GM19438 (cell line): Measurements from ENCODE around the gene EME2.
"Not testable (repeated sequence)": the region's sequence is repeated elsewhere in the genome, so short reads cannot be mapped to it uniquely, and the experiment has no call there.

ENCODE experiments used
- ATAC-seq: cut with Tn5 transposase; IDR thresholded peaks from one replicate; pipeline ENCODE4 v1.9.1; 2021; ENCODE audit warnings: low read depth; ENCODE audit not compliant: unreplicated experiment

Gene EME2

DNA sequence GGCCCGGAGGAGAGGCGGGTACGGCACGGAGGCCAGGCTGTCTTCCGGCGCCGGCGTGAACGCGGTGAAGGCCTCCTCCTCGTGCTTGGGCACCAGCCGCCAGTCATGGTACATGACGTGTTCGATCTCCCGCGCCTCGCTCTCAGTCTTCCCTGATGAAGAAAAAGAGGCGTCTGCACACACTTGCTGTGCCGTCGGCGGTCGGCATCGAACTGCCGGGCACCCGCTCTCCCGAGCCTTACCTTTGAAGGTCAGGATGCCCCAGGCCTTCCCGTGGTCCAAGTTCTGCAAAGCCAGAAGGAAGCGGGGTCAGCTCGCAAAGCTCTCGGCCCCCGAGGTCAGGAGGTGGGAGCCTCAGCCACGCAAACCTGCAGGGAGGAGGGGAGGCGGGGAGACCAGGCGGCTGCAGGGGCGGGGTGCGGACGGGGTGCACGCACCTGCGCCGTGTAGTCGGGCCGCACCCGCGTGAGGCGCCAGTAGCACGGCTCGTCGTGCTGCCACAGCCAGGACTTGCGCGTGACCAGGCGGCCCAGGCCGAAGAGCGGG is at the start of gene EME2:
EME2 (plus strand) TSS at position 449 of the 546 bp plus-strand sequence. CDS start 418 bp downstream, outside the sequence.
- no peak for ATAC-seq

- ATAC-seq = no peak
Measured at GRCh38 chr16:1723450-1724147, 49.0 kb upstream of the EME2 start.

GRCh38 chr16:1724491-1724890 is 48.1 kb upstream of the EME2 start:
- ATAC-seq = no peak

DNA sequence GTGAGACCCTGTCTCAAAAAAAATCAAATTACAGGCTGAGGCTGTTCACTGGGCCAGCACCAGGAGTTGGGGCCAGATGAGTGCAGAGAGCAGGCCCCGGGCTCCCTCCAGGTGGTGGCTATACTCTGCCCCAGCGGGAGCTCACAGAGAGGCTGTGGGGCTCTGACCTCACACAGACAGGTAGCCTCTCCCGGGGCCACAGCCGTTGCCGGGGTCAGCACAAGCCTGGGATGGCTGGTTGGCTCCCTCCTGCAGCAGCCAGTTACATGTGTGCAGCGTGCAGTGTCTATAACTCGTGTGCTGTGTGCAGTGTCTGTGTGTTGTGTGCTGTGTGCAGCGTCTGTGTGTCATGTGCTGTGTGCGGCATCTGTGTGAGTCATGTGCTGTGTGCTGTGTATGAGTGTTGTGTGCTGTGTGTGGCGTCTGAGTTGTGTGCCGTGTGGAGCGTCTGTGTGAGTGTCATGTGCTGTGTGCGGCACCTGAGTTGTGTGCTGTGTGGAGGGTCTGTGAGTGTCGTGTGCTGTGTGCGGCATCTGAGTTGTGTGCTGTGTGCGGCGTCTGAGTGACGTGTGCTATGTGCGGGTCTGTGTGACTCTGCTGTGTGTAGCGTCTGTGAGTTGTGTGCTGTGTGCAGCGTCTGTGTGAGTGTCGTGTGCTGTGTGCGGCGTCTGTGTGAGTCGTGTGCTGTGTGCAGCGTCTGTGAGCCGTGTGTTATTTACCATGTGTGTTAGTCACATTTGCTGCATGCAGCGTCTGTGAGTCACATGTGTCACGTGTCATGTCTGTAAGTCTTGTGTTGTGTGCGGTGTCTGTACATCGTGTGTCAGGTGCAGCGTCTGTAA is 45.7 kb upstream of the EME2 start:
- ATAC-seq = no peak

- no peak for ATAC-seq
Measured at GRCh38 chr16:1727651-1728624, 44.7 kb upstream of the EME2 start.

DNA sequence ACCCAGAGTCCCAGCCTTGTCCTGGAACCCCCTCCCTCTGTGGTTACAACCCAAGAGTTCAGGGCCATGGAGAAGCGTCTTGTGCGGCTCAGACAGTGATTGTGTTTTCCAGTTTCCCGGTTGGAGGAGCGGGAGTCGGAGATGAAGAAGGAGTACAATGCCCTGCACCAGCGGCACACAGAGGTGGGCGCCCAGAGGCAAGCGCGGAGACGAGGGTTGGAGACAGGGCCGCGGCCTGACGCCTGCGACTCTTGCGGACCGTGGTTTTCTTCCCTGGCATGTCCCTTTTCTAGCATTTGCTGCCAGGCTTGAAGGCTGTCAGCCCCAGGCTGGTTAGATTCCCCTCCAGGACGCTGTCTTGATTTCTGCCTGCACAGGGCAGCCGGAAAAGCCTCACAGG is 43.6 kb upstream of the EME2 start:
- no peak for ATAC-seq

- ATAC-seq = no peak
Measured at GRCh38 chr16:1729445-1729844, 43.2 kb upstream of the EME2 start.

DNA sequence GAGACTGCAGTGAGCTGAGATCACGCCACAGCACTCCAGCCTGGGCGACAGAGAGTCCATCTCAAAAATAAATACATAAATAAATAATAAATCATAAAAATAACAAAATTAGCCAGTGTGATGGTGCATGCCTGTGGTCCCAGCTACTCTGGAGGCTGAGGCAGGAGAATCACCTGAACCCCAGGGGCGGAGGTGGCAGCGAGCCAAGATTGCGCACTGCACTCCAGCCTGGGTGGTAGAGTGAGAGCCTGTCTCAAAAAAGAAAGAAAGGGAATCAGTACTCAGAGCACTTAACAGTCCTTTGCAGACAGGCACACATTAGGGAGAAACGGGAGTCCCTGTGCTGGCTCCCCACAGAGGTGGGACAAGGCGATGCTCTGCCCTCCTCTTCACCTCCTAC is 41.5 kb upstream of the EME2 start:
- no peak for ATAC-seq

DNA sequence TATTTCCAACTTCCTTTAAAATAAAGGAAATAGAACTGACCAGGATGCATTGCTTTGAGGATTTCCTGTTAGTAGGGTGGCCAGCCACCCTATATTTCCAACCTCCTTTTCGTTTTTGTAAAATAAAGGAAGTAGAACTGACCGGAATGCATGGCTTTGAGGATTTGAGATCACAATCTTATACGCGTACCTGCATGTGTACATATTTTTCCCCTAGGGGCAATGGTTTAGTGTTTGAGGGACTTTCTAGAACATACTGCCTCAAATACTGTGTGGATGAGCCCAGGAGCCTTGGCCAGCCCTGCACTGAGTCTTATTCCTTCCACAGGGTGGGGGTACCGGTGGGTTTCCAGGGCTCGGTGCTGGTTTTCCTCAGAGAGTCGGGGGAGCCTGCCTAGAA is 41.0 kb upstream of the EME2 start:
- ATAC-seq = no peak

- no peak for ATAC-seq
Measured at GRCh38 chr16:1732071-1732470, 40.5 kb upstream of the EME2 start.

DNA sequence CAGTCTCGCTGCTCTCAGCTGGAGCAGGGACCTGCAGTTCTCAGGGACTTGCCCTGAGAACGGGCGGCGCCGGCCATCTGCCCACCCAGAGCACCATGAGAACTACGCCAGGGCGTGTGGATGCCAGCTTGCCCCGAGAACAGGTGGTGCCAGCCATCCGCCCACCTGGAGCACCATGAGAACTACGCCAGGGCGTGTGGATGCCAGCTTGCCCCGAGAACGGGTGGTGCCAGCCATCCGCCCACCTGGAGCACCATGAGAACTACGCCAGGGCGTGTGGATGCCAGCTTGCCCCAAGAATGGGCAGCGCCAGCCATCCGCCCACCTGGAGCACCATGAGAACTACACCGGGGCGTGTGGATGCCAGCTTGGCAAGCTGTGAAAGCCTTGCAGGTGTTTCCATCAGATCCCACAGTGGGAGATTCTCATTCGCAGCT is 40.0 kb upstream of the EME2 start:
- ATAC-seq = not testable (repeated sequence)

GRCh38 chr16:1734123-1734522 is 38.5 kb upstream of the EME2 start:
- ATAC-seq = no peak

- ATAC-seq = no peak
Measured at GRCh38 chr16:1734816-1735215, 37.8 kb upstream of the EME2 start.

GRCh38 chr16:1740234-1740633 is 32.4 kb upstream of the EME2 start:
- ATAC-seq = no peak

DNA sequence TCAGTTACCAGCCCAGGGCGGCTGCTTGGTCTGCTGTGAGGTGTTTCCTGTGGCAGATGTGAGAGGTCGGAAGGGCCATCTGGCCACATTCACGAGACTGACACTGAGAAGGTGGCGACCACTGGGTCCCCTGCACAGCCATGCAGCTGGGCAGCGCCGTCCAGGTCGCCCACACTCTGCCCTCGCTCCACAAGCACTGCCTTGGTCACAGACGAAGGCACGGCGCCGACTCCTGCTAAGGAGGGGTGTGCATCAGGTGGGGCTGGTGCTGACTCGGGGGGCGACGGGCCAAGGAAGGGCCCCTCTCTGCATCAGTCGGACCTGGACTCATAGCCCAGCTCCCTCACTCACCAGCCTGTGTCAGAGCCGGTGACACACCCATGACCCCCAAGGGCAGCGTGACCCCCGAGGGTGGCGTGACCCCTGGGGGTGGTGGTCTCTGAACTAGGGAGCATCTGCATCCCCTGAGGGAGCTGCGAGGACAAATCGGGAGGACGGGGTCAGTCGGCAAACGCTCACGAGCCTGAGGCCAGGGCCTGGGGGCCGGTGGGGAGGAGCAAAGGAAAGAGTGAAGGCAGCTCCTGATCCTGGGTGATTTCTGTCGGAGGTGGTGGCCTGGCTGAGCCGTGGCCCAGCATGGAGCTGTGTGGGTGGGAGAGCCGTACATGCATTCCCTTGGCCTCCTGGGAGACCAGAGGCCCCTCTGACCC is 31.7 kb upstream of the EME2 start:
- no peak for ATAC-seq

- ATAC-seq = no peak
Measured at GRCh38 chr16:1741553-1742165, 31.0 kb upstream of the EME2 start.

- no peak for ATAC-seq
Measured at GRCh38 chr16:1743376-1744337, 29.0 kb upstream of the EME2 start.

GRCh38 chr16:1744338-1744840 is 28.2 kb upstream of the EME2 start:
- no peak for ATAC-seq
